ENCODE measurements around the gene NHERF2. TPM values are rescaled to one million over a fixed set of nuclear protein-coding genes. Genes with fewer than 3 reads are reported as not detected.

NHERF2 gene
- total and polyA plus RNA-seq, 9 of the 15 experiments (the other 6 are each of a cell fraction or from before 2014, with no cell fraction given) = 0.15 to 42.0 (median 12.5) TPM

DNA sequence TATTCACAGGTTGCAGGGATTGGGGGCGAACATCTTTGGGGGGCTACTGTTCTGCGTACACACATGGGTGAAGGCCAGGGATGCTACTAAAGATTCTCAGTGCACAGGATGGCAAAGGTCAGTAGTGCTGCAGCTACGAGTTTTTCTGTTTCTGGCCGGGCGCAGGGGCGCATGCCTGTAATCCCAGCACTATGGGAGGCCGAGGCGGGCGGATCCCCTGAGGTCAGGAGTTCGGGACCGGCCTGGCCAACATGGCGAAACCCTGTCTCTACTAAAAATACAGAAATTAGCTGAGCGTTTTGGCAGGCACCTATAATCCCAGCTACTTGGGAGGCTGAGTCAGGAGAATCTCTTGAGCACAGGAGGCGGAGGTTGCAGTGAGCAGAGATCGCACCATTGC lies 13.2 kb upstream of the NHERF2 start:
- Histone ChIP-seq H3K4me3 (no peak overlapping the region), H4K20me1 (replicated peaks; ENCODE audit: control insufficient read depth, insufficient read depth, low read length) (peaks cover 5% of the 10 kb centered on the region; the same call in 1 of the 2 replicates), H3K9me3 (replicated peaks; ENCODE audit: control insufficient read depth, insufficient read depth, low read depth, low read length) (no peaks in the 10 kb centered on the region), H2AFZ (ENCODE audit: low read depth, low read length) (no peak overlapping the region), H3K4me1 (replicated peaks in 1 of 2; ENCODE audit: control insufficient read depth in 2 of 2, insufficient read depth in 2 of 2, low read length in 2 of 2) (peaks cover 11 to 39% of the 10 kb centered on the region in 2 experiments), H3K27ac (ENCODE audit: extremely low read depth, low read depth, low read length) (no peak overlapping the region), H3K9ac (ENCODE audit: insufficient read depth in 1 of 2, low read depth in 2 of 2, low read length in 2 of 2) (no peak overlapping the region), H3K27me3 (ENCODE audit: control insufficient read depth in 2 of 2, insufficient read depth in 2 of 2, low read length in 2 of 2) (no peaks in the 10 kb centered on the region), H3K9me1 (ENCODE audit: control insufficient read depth, insufficient read depth, low read length) (peaks cover 1% of the 10 kb centered on the region), H3K4me2 (ENCODE audit: insufficient read depth, low read length) (no peak overlapping the region), H3K79me2 (ENCODE audit: control insufficient read depth, insufficient read depth, low read length) (peaks cover 23% of the 10 kb centered on the region), H3K36me3 (ENCODE audit: control insufficient read depth, insufficient read depth, low read length) (no peaks in the 10 kb centered on the region)
- WGBS (ENCODE audit: insufficient coverage, low coverage, missing lambda C conversion rate) = 81% methylated on average over 13 of the region's 15 CpGs
- intact Hi-C loops (cut with micrococcal nuclease) (no loop called here), in situ Hi-C loops (cut with MboI) (no loop called here)
- TF ChIP-seq MYC (IDR thresholded peaks at IDR 0.05; ENCODE audit: low read depth, low read length) (no peak), MYC (CRISPR knock-in tag; IDR thresholded peaks at IDR 0.05; ENCODE audit: borderline replicate concordance, low read depth) (no peak)
- TF ChIP-seq, protein P1, sequence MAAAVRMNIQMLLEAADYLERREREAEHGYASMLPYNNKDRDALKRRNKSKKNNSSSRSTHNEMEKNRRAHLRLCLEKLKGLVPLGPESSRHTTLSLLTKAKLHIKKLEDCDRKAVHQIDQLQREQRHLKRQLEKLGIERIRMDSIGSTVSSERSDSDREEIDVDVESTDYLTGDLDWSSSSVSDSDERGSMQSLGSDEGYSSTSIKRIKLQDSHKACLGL (CRISPR knock-in tag; IDR thresholded peaks at IDR 0.05; ENCODE audit: borderline replicate concordance, poor library complexity, severe bottlenecking) = no peak
- no peak for ATAC-seq
- DNase-seq (ENCODE audit: extremely low read depth in 1 of 4, low spot score in 3 of 4) = no peak
- BruUV-seq (replicated peaks) = no TSS peak
- ChIA-PET POLR2A (interaction anchor here (1.2 kb wide), 1 partner anchor 142 kb away, joined by 5 read pairs; the partner anchor contains the start of gene TRAF7), CTCF (ENCODE audit: low intra/inter-chr PET ratio) (no interaction called here)
- FAIRE-seq = no peak

Measured in K562 (cell line).